PC-9 (cell line): ENCODE results near the gene KLK12.

ENCODE experiments used
- CTCF ChIP-seq: fragments of 200-600 bp; sonication (generic); conservative IDR thresholded peaks from 2 replicates; pipeline ENCODE4 v1.6.1; 2017; ENCODE audit warnings: mixed run types, antibody characterized with exemption, mild to moderate bottlenecking, moderate library complexity
- EZH2 ChIP-seq: fragments of 200-600 bp; sonication (generic); IDR thresholded peaks from 2 replicates; pipeline ENCODE4 v1.8.0; 2017; ENCODE audit warnings: antibody characterized with exemption, low read depth

- no peak for TF ChIP-seq CTCF
- no peak for TF ChIP-seq EZH2
Observed at GRCh38 chr19:51024924-51025323, 9.9 kb downstream of the KLK12 start.
